Cerebellar nuclear complex (tissue), 1 donor: ENCODE results near the gene POFUT2.

Experiments used
- DNase-seq, 2 experiments: peaks; one replicate each; lab custom pipeline; 2025; lab: John Stamatoyannopoulos, UW

Gene POFUT2

DNA sequence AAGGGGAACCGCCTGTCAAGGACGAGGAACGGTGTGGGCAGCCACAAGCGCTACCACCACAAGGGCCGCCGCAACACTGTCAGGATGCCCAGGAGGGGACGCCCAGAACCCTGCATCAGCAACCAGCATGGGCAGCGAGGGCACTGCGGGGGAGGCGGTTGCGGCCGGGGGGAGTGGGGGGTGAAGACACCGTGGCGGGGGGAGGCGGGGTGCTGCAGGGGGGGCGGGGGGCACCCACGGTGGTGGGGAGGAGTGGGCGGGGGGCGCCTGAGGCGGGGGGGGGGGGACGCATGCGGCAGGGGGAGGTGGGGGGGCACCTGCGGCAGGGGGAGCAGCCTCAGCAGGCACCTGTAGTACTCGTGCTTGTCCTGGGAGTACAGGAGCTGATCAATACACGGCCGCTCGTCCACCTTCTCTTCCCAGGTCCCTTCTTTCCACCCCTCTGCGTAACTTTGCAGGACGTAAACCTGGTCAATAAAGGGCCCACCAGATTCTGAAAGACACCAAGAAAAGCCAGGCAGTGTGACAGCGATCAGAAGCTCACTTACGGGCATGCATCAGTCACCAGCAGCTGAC lies 4.6 kb downstream of the POFUT2 start:
- DNase-seq: no peak

DNA sequence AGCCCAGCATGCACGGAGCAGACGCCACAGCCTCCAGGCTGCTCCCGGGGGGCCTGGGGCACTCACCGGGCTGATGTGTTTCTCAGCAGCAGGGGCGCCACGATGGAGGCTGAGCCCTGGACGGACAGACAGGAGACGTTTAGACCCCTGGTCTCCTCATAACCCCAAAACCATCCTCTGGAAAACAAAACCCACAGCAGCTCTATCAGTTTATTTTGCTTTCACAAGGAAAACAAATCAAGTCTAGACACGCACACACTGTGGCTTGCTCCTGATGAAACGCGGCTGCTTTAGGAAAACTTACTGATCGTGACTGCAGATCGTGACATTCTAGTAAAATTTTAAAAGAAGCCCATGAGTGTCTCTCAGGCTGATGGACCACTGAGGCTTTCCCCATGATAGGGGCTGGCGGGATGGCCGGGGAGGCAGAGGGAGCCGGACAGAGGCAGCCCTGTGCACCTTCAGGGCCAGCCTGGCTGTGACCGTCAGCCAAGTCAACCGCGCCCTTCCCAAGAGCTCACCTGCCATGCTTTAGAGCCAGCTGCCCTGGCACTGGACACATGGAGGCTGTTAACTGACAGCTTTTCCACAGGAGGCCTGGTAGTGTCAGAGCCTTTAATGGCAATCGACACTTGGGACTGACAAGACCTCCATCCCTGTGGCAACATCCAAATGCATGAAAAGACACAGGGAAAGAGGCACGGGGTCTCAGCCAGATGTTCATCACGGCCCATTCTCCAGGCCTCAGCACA lies 5.2 kb downstream of the POFUT2 start:
- DNase-seq: no peak

DNA sequence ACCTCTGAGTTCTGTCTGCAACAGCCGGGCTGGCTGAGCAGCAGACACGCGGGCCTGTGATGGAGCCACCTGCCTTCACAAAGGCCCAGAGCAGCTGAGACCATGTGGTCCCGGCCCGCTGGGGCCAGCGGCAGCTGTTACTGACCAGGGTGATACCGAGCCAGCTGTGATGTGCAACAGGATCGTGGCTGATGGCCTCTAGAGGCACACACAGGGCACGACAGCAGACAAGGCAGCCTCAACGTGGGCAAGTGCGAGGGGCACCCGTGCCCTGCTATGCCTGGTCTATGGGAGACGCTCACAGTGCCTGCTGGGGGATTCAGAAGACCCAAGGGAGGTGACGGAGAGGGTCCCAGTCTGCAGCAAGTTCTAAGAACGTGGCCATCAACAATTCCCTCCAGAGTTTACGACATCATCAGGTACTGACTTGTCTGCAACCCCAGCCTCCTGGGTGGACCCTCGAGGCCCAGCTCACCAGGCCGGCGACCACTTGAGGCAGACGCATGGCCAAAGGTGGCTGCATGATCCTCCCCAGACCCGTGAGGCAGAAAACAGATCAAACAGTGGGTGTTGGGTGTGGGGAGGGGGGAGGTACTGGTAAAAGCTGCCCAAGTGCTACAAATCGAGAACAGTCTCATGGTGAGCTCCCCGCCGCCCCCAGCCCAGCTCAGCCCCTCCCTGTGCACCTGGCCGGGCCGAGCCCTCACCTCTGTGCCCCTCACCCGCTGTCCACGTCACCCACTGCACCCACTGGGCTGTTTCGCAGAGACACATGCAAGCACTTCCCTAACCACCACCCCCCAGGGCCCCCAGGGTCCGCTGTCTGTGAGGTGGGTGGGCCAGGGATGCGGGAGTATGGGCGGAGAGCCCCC lies 6.0 kb downstream of the POFUT2 start:
- no peak for DNase-seq

DNA sequence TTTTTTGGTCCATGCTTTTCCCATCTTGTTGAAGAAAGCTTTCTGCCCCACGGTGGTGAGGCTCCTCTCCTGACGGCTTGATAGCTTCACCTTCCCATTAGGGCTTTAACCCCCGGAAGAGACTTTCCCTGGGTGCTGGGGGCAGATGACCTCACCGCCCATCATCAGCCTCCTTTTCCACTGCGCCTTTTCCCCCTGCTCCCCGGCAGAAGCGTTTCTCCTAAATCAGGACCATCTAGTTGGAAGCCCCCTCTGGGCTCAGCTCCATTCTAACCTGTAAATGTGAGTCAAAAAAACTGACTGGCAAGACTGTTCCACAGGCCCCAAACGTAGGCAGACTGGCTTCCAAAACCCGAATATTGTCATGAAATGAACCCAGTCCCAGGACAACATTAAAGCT lies 6.7 kb downstream of the POFUT2 start:
- DNase-seq: no peak

DNA sequence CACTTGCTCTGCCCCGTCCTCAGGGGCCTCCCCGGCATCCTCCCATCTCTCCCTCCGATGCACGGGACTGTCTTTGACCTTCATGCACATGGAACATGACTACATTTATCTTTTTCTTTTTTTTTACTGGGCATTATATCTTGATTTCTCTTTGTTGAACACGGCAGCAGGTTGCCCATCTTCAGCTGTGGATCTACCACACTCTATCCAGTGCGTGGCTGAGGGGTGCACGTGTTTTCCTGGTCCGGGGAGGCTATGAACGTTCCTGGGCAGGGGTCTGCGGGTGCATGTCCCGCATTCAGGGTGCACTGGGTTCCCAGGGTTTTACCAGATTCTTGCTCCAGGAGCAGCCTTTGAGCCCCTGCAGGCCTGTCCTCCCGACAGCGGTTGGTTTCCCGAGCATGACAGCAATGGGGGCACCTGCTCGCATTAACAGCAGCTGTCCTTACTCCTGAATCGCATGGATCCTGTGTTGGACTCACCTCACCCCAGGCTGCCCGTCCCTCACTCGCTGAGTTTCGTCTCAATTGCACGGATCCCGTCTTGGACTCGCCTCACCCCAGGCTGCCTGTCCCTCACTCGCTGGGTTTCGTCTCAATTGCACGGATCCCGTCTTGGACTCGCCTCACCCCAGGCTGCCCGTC lies 7.4 kb downstream of the POFUT2 start:
- DNase-seq: no peak

DNA sequence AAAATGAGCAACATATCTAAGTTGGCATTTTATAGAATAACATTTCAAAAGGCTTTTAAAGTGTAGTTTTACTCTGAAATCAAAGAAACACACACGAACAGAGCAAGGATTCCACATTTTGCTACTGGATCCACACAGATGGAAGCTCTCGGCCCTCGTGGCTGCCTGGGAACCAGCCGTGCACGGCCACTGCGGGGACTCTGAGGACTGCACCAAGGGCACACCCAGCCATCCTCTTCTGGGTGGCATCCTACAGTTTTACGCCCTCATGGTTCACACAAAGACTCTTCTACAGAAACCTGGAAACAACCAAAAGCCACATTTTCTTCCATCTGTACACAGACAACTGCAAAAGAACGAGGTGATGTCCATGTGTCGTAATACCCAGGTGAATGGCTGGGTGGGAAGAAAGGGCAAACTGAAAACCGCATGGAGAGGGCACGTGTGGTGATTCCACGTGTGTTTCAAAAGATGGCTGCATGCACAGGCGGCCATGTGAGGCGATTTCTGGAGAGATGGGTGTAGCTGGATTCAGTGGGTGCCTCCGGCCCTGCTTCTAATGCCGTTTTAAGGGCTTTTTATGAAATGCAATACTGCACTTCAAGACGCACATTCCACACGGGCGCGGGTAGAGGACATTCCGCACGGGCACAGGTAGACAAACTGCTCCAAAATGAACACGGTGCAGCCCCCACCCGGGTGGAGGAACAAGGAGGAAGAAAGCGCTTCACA lies 8.1 kb downstream of the POFUT2 start:
- no peak for DNase-seq

DNA sequence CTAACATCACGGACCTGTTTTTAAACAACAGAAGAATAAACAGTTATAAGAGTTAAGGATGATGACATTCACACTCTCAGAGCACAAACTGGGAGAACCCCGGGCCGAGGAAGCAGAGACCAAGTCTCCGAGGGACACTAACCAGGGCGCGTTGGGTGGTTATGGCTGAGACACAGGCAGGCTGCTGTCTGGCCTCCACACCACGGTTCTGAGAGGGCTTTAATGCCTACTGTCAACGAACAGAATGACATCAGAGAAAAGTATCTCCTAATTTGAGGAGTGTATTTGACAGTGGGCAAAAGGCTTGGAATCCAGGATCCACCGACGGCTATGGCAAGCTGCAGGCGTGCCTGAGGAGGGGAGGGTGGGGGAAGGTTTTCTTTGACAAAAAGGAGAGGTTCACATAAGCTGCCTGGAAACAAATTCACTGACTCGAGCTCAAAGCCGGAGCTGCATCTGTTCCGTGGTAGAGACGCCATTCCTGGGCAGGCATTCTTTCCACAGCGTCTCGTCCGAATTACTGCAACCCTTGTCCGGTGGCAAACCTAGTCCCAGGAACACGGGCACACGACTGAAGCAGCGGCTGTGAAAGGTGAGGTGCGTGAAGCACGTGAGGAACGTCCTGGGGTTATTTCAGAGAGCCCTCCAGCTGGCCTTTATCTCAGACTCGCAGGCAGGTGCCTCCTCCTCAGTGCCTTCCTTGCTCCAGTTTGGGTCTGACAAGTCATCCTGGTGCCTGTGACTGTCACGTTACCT lies 9.4 kb downstream of the POFUT2 start:
- no peak for DNase-seq

DNA sequence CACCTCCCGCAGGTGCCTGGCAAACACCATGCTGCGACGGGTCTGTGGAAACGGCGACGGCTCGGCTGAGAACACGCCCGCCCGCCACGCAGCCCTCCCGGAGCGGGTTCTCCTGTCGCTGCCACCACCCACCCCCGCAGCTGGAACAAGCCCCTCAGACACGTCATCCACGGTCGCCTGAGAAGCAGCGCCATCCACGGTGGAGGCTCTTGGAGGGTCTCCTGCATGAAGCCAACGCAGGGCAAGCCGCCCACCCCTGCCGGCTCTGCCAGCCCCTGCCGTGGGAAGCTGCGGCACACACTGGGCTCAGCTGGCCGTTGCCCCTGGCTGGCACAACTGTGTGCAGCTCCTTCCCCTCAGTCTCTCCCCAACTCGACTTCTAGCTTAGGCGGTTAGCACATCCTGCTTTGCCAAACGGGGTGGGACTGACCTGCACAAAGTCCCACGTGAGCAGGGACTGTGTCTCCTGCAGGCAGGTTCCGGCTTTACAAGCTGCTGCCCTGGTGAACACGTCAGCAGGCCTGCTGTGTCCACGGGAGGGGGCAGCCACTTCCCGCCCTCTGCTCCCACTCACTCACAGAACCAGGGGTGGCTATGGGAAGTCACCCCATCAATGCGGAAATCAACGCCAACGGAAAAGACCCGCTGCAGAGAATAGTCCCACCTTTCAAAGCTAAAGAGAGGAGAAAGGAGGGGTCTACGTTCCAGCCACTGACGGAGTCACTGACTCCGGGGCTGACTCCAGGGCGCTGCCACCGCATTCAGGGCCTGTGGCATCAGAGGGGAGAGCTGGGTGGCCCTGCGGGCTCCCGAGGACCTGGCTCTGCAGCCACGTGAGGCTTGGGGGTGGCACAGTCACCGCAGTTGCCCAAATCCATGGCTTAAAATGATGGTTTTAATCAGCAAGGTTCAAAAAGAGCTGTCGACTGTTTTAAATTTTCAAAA lies 10.3 kb downstream of the POFUT2 start:
- no peak for DNase-seq

DNA sequence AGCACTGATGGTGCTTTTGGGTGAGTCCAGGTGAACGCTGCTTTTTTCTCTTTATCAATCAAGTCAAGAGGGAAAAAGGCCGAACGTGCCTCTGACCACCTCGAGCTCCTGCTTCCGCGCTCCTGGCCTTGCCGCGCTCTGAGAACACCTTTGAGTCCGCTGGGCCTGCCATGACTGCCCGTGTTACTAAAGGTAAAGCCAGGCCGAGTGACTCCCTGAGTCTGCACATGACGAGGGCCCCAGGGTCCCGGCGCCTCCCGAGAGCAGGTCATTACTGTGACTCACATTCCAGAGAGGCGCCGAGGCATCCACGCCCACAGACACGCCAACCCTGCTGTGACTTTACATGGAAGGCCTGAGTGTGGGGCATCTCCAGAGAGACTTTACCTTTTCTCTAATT lies 11.1 kb downstream of the POFUT2 start:
- no peak for DNase-seq

DNA sequence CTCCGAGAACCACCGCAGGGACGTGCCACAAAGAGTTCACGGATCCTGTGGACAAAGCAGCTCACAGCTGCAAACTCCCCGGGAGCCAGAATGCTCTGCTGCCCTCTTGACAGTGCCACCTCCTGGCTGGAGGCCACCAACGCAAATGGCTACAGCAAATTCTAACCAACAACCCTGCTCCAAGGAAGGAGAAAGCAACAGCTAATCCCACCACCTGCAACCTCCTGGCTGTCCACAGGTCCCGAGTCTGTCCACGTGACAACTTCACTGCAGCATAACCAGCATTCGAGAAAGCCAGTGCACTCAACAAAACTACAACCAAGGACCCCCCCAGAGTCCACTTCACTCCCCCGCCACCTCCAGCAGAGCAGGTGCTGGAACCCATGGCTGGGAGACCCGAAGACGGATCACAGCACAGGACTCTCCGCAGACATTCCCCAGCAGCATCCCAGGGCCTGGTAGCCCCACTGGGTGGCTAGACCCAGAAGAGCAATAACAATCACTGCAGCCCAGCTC lies 17.3 kb downstream of the POFUT2 start:
- DNase-seq: no peak

DNA sequence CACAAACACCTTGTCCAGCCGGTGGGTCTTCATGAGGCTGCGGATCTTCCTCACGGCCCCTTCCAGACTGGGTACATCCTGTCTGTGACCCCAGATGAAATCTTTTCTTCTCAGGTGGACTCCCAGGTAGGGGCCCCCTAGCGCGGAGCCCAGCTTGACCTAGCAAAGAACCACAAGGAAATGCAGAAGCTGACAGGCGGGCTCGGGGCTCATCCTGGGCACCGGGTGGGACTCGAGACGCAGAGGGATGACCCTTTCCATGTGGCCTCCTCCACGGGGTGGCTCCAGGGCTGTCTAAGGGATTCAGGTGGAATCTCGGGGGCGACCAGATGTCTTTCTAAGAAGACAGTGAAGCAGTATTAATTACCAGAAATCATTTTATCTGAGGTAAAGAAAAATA lies 17.8 kb downstream of the POFUT2 start:
- no peak for DNase-seq

DNA sequence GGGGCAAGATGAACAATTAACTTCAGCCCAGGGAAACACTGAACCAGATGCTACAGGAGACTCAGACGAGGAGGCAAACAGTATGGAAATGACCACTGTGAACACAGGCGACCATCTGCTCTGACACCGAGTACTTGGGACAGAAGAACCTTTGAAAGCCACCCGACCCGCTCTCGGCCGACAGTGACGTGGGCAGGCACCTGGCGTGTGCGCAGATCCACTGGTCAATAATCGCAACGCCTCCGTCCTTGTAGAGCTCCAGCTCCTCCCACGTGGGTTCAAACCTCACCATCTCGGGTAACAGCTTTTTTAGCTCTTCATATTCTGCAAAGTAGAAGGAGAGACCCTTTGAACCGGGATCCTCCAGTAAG lies 20.3 kb downstream of the POFUT2 start:
- DNase-seq: no peak

DNA sequence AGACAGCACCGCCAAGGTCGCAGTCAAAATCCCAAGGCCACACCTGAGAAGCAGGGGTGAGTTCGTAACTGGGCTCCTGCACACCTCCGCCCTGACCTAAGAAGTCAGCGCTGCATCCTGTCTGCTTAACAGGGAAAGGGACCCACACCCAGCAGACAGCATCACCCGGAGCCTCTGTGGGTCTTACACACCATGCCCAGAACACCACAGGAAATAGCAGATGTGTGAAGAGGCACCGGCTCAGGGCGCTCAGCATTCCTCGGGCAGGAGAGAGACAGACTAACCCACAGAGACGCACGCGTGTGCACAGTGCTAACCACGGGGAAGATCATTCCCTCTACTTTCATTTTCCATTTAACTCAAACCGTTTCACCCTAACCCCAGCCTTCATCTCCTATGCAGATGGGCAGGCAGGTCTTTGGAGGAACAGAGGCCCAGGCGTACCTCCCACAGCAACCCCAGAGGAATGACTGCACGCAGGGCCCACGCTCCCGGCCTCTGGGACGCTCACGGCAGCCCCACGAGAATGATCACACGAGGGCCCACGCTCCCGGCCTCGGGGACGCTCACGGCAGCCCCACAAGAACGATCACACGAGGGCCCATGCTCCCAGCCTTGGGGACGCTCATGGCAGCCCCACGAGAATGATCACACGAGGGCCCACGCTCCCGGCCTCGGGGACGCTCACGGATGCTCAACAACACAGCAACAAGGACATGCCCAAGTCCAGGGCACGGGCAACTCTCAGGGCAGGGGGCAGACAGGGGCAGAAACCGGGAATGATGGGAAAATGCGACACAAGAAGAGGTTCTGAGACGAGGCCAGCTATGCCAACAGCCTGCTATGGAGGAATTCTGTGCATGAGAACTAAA lies 20.9 kb downstream of the POFUT2 start:
- DNase-seq: no peak

DNA sequence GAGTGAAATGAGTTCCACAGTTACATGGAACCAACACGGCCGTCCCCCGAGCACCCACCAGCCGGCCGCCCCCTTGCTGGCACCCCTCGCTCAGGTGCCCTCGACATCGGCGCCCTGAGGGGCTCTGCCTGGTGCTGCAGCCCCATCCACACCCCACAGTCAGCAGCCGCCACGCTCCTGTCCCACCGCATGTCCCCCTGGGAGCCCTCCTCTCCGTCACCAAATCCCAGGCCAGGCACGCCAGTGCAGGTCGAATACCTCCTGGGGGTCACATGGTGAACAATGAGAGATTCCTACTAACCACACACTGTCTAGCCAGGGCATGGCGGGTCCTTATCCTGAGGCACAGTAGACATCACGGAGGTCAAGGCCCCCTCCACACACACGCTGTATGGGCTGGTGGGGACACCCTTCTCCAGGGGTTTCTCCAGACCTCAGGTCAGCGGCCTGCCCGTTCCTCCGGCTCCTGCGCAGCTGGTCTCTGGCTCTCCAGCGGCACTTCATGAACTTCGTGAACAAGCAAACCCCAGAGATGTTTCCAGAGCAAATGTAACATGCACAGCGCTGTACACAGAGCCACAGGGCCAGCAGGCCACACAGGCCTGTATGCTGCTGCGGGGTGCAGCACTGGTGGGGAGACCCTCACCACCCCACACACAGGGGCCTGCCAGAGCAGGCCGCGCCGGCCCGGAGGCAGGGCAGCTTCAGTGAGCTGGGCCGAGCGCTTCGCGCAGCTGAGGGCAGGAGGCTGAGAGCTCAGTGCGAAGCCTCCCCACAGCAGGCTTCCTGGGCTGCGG lies 21.8 kb downstream of the POFUT2 start:
- DNase-seq: no peak

DNA sequence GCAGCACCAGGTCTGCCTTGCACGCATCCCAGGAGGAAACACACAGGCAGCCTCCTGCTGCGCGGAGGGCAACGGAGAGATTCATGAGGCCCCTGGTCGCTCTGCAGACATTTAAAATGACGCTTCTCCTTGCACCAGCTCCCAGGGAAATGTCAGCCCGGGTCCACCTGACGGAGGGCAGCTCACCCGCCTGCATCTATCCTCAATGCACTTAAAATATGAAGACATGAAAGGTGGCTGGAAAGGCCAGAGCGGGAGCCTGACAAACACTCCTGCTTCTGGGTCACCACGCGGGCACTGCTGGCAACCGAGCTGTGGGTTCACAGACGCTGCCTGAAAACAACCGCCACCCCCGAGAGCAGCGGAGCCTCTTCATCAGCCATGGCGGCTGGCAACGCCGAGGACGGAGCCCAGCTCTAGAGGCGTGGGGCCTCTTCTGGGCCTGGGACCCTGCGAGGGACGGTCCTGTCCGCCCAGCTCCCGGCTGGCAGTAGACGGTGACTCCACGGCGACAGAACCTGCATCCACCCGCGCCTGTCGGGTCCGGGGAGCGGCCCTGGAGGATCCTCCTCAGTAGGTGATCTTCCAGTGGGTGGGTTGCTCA lies 22.7 kb downstream of the POFUT2 start:
- DNase-seq: no peak

DNA sequence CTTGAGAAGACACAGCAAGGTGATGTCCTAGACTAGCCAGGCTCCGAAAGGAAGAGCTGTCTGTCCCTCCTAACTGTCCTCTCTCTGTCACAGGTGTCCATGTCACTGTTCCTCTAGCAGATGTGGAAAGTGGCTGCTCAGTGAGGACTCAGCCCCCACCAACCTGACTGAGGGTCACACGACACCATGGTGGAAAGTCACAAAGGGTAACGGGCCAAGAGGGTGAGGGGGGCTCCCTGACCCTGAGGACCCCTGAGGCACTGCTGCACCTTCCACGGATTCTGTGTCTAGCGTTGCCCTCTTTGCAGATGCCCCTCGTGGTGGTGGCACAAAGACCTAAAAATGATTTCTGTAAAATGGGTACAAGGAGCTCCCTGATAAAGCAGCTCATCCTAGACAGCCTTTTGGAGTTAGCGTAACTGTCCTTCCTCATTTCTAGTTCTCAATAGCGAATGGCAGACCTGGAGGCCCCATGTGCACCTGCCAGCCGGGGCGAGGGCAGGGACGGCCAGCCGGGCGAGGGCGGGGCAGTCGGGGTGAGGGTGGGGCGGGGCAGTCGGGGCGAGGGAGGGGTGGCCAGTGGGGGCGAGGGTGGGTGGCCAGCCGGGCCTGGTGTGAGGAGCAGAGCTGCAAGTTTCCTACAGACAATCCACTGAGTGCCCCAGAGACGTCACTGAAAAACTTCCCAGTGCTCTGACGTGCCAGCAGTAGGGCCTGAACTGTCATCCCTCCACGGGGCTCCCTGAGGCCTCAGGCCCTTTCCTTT lies 23.4 kb downstream of the POFUT2 start:
- DNase-seq: no peak

DNA sequence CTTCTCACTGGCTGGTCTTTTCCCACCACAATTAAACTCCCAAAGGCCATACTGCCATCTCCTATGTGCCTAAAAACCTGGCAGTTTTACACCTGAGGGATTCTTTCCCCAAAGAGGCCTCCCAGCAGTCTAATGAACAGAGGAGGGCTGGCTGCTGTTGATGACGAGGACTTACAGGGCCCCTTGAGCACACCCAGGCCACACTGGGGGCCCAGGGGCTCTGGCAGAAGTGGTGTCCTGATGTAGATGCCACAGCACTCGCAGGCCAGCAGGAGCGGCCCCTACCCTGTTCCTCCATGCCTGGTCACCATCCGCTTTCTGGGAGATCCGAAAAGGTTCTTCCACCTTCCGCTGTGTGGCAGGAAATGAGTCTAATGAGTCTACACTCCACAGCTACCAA lies 24.2 kb downstream of the POFUT2 start:
- DNase-seq: no peak
